ENCODE data around the gene MAGI1.

DNA sequence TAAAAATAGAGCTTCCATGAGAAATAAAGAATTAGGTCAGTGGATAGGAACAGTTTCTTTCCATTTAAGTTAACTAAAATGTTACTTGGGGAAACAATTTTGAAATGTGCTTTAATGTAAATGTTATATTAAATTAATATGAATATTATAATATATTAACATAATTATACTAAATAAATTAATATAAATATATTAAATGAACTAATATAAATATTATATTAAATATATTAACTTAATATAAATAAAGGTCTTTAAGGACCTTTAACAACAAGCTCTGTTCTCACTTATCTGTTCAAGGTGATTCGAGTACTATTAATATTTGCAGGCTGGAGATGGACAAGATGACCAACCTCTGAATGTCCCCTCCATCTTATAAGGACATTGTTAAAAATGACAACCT, 100.6 kb downstream of the MAGI1 start:
- TF ChIP-seq, protein P1, sequence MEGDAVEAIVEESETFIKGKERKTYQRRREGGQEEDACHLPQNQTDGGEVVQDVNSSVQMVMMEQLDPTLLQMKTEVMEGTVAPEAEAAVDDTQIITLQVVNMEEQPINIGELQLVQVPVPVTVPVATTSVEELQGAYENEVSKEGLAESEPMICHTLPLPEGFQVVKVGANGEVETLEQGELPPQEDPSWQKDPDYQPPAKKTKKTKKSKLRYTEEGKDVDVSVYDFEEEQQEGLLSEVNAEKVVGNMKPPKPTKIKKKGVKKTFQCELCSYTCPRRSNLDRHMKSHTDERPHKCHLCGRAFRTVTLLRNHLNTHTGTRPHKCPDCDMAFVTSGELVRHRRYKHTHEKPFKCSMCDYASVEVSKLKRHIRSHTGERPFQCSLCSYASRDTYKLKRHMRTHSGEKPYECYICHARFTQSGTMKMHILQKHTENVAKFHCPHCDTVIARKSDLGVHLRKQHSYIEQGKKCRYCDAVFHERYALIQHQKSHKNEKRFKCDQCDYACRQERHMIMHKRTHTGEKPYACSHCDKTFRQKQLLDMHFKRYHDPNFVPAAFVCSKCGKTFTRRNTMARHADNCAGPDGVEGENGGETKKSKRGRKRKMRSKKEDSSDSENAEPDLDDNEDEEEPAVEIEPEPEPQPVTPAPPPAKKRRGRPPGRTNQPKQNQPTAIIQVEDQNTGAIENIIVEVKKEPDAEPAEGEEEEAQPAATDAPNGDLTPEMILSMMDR (conservative IDR thresholded peaks at IDR 0.05; ENCODE audit: low read length) = no peak
- no peak for TF ChIP-seq EZH2phosphoT487 (IDR thresholded peaks at IDR 0.05; ENCODE audit: borderline replicate concordance)

Measured in Loucy (cell line).